ENCODE results near the gene TAF6L.
"Not testable (repeated sequence)": the region's sequence is repeated elsewhere in the genome, so short reads cannot be mapped to it uniquely, and the experiment has no call there.

TAF6L gene

GRCh38 chr11:62805961-62806441 lies 34.8 kb downstream of the TAF6L start:
- DNase-seq = peak; percentile 46

DNA sequence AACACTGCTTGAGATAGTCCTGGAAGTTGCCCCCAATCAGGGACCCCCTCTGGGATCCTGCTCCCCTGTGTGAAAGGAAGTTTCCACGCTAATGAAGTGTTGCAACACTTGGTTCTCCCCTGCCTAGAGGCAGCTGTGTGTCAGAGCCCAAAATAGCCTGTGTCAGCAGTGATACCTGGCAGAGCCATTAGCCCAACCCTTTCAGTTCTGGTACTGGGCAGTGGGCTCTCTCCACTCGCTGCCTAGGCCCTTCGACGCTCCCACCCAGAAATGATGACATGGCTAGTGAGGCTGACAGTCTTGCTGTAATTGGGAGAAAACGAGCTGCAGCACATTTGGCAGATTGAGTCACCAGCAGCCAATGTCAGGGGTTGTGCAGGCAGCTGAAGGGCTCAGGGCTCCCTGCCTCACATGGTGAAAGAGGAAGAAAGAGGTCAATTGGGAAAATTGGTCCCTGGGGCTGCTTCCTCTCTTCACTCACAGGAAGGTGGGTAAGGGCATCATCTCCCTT lies 35.5 kb downstream of the TAF6L start:
- no peak for DNase-seq

GRCh38 chr11:62810748-62811147 lies 39.6 kb downstream of the TAF6L start:
- DNase-seq = no peak

DNA sequence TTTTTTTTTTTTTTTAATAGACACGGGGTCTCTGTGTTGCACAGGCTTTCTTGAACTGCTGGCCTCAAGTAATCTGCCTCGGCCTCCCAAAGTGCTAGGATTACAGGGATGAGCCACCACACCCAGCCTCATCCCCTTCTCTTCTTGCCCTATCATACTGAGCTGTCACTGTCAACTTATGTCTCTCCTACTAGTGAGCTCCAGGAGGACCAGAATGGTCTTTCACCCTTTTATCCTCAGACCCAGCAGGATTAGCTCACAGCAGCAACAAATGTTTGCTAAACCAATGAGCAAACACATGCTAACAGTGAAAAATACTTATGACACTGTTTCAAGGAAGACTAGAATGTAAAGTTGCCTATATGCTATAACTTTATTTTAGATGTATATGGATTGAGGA lies 40.5 kb downstream of the TAF6L start:
- no peak for DNase-seq

DNA sequence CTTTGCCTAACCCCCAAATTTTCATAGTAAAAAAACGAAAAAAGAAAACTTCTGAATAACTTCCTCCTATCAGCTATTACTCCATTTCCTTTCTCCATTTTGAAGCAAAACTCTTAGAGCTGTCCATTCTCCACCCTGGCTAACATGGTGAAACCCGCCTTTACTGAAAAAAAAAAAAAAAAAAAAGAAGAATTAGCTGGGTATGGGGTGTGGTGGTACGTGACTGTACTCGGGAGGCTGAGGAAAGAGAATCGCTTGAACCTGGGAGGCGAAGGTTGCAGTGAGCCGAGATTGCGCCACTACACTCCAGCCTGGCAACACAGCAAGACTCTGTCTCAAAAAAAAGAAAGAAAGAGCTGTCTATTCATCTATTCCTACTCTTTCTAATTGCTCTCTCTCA lies 45.4 kb downstream of the TAF6L start:
- DNase-seq = no peak

GRCh38 chr11:62817129-62817528 lies 45.9 kb downstream of the TAF6L start:
- DNase-seq = no peak

DNA sequence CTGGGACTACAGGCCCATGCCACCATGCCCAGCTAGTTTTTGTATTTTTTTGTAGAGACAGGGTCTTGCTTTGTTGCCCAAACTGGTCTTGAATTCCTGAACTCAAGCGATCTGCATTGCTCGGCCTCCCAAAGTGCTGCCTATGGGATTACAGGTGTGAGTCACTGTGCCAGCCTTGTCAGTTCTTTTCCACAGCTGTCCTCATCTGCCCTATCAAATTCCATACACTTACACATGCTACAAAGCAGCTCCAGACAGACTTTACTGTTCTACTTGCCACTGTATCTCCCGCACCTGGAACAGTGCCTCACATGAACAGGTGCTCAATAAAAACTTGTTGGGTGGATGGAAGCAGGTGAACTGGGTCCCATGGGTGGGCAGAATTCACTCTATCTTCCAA lies 52.5 kb downstream of the TAF6L start:
- DNase-seq = no peak

- not testable (repeated sequence) for DNase-seq
Measured at GRCh38 chr11:62828130-62828529, 56.9 kb downstream of the TAF6L start.

DNA sequence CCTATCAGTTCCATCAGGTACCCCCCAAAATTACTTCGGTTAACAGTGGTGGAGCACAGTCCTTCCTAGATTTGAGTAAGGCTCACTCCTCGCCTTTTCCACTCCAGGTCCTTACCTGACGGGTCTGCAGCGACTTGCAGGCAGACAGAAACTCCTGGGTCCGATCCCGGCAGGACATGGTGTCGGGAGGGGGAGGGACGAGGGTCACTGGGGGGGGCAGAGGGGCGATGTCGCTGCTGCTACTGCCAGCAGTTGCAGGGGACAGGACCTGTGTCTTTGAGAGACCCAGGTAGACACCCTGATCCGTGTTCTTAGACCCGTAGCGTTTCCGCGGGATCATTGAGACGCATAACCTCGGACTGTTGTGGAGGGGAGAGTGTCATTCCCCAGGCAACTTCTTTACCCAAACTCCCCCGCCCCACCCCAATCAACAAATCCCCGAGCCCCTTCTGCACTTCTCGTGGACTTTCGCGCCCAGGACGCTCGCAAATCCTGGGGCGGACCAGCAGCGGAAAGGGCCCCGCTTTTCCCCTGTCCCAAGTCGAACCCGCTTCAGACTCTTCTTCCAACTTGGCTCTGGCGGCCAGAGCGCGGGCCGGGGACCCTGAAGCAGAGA lies 59.8 kb downstream of the TAF6L start:
- no peak for DNase-seq

DNA sequence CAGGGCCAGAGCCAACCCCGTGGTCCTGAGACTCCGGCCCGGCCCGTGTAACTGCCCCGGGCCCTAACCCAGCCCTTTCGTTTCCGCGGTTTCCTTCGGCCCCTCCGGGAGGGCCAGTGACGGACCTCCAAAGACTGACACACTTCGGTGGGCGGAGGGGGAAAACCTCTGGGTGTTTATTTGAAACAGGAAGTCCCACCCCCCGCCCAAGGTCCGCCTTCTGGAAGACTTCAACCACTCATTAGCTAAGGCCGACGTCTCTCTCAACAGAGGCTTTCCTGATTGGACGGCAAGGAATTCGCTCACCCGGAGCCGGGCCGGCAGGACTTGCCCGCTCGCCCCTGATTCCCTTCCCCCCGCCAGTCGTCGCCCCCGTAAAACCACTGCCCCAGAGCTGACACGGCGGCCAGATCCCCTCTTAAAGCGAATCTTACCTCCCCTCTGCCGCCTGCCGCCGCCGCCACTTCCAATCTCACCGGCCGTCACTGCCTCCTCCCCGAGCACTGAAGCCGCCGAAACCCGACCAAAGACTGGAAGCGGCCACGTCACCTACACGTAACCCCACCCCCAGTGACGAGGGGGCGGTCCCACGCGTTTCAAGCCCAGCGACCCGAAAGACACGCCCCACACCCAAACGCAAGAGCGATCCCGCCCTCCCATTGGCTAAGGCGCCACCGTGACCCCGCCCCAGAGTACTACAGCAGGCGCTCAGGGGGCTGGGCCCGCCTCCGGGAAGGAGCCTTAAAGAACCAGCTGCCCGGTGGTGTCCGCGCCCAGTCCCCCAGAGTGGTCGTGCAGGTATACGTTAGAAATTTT lies 60.5 kb downstream of the TAF6L start, which contains the start of gene STX5:
STX5 (minus strand) TSS at position 532 of the 816 bp plus-strand sequence. CDS start 808 bp downstream, outside the sequence.
- DNase-seq = peak; percentile 100

DNA sequence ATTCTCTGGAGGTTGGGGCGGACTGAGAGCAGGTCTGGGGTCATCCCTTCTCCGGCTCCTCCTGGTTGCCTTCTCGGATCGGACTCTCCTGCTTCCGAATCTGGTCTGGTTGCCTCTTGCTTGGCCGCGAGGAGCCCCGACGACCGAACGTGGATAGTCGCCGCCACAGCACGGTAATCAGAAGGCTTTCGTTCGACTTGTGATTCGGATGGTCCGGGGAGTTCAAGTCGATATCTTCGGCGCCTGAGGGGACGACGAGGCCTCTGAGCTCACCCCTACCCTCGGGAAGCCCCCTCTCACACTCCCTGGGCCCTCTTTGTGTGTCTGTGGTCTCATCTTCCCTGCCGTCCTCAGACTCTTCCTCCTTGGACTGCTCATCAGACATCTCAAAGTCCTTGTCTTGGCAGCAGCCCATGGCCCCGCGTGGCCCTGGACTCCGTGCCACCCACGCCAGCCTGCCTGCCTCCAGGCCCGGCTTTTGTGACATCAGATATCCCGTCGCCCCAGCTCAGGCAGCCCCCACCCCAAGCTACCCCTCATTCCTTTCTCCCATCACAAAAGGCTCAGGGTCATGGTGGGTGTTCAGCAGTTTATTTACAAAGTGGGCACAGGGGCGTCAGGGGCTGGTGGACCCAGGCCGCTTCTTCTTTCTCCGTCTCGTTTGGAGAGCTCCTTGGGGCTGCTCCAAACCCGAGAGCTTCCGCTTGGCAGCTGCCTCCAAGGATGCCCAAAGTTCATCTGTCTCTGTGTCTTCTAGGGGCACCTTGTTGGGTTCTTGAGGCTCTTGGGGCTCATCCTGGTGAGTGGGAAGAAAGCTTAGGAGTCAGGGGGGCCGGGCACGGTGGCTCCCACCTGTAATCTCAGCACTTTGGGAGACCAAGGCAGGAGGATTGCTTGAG lies 61.4 kb downstream of the TAF6L start, which contains the start of gene TEX54:
TEX54 (minus strand) TSS at position 506 of the 899 bp plus-strand sequence.
- no peak for DNase-seq

DNA sequence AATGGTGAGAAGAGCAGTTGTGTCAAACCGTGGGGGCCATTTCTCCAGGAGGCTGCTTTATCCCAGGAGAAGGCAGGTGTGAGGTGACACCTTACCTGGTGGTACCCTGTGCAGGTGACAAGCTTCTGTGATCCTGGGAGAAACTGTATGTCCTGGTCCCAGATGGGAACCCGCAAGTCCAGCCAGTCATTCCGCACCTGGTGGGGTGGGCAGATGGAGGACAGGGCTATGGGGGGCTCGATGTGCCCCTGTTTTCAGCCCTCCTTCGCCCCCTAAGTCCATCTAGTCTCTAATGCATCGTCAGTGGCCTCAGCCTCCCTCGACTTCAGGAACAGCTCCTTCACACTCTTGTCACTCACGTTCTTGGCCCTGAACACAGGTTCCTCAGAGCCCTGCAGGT lies 64.1 kb downstream of the TAF6L start:
- no peak for DNase-seq
